H1 (cell line): ENCODE results near the gene SERINC5. TPM values are rescaled to one million over a fixed set of nuclear protein-coding genes. Genes with fewer than 3 reads are reported as not detected.

Experiments
- BACH1 ChIP-seq: IDR thresholded peaks from 2 replicates; pipeline ENCODE4 v1.6.1; 2012; ENCODE audit warnings: low read length, improper control_type of control experiment
- BCL11A ChIP-seq, 2 experiments: IDR thresholded peaks; one replicate each; pipeline ENCODE4 v1.6.1; 2011; ENCODE audit warnings: low read depth in 2 of 2, low read length in 2 of 2, mild to moderate bottlenecking in 2 of 2
- CBX8 ChIP-seq: fragments of 300-800, 300-1000 bp; sonication (generic); IDR thresholded peaks from 2 replicates; pipeline ENCODE4 v1.7.1; 2016; ENCODE audit warnings: low read depth, low read length, borderline replicate concordance
- EP300 ChIP-seq, 2 experiments: IDR thresholded peaks; 1 replicate in 1 of 2; 2 replicates in 1 of 2; pipeline ENCODE4 v1.6.1; 2011 to 2012; ENCODE audit warnings: low read depth in 2 of 2, low read length in 2 of 2, mild to moderate bottlenecking in 2 of 2, borderline replicate concordance in 1 of 2, inconsistent platforms in 1 of 2, moderate library complexity in 1 of 2
- NANOG ChIP-seq: IDR thresholded peaks from 2 replicates; pipeline ENCODE4 v1.6.1; 2011; ENCODE audit warnings: low read length, low read depth, mild to moderate bottlenecking, inconsistent platforms; ENCODE audit not compliant: insufficient read depth, poor library complexity, severe bottlenecking
- NRF1 ChIP-seq: IDR thresholded peaks from 2 replicates; pipeline ENCODE4 v1.6.1; 2011; ENCODE audit warnings: mild to moderate bottlenecking, low read depth, low read length, improper control_type of control experiment
- RAD21 ChIP-seq, 2 experiments: IDR thresholded peaks in 1 of 2; conservative IDR thresholded peaks in 1 of 2; 2 replicates each; pipeline ENCODE4 v1.6.1; 2011; ENCODE audit warnings: low read depth in 2 of 2, low read length in 2 of 2, improper control_type of control experiment in 1 of 2, inconsistent platforms in 1 of 2, mild to moderate bottlenecking in 1 of 2, moderate library complexity in 1 of 2
- SIN3A ChIP-seq, 2 experiments: IDR thresholded peaks in 1 of 2; conservative IDR thresholded peaks in 1 of 2; 2 replicates each; pipeline ENCODE4 v1.6.1; 2011 to 2012; ENCODE audit warnings: low read length in 2 of 2, improper control_type of control experiment in 1 of 2, low read depth in 1 of 2, mild to moderate bottlenecking in 1 of 2
- SIX5 ChIP-seq: IDR thresholded peaks from 2 replicates; pipeline ENCODE4 v1.6.1; 2011; ENCODE audit warnings: mild to moderate bottlenecking, low read depth, low read length
- SUZ12 ChIP-seq: fragments of 200-600 bp; sonication (generic); IDR thresholded peaks from 2 replicates; pipeline ENCODE4 v1.6.1; 2012; ENCODE audit warnings: mild to moderate bottlenecking, inconsistent platforms, low read length, moderate library complexity, mixed read lengths
- polyA plus RNA-seq, 7 experiments: library from polyadenylated mRNA; depleted of rRNA in 3 of 7; stranded (reverse) in 5 of 7; unstranded in 2 of 7; fragments of >200 nt in 5 of 7; fragments of 200-250 nt in 2 of 7; gene quantifications; 1 replicate in 5 of 7; 2 replicates in 1 of 7; 4 replicates in 1 of 7; pipeline versions ENCODE4 v1.2.1 to v1.2.3, GENCODE V29; 2011 to 2013; ENCODE audit warnings: missing spikeins in 2 of 7, mixed read lengths in 2 of 7
- total RNA-seq: library from RNA; stranded (reverse); fragmentation: NEBNext Ultra II Directional; extraction: Animal tissue kit (Norgen Biotek cat#: 25700); gene quantifications from 2 replicates; pipeline ENCODE4 v1.2.1, GENCODE V29; 2021
- TF ChIP-seq, protein P1 (sequence below): fragments of 300-600 bp; sonication (generic); IDR thresholded peaks from 2 replicates; pipeline ENCODE4 v1.7.1; 2012; ENCODE audit warnings: low read length, moderate library complexity, mild to moderate bottlenecking, inconsistent platforms; ENCODE audit not compliant: insufficient replicate concordance

SERINC5 gene
- total and polyA plus RNA-seq, 2 of the 8 experiments (the other 6 are each of a cell fraction or from before 2014, with no cell fraction given) = 32.2 to 149 TPM

DNA sequence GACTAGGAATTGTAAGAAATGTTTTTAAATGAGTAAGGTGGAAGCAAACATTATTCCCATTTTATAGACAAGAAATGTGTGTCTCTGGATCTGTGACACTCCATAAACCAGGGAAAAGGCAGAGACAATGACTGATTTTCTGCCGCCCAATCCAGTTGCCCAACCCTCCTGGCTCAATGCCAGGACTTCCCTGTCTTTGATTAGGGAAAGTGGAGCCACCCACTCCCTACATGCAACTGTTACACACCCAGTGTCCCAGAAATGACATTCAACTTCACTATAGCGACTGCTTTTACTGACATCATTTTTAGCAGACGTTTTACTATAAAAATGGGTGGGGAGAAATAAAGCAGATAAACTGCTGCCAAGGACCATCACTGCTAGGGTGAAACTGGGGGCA is 141.0 kb downstream of the SERINC5 start (continued):
- TF ChIP-seq, protein P1, sequence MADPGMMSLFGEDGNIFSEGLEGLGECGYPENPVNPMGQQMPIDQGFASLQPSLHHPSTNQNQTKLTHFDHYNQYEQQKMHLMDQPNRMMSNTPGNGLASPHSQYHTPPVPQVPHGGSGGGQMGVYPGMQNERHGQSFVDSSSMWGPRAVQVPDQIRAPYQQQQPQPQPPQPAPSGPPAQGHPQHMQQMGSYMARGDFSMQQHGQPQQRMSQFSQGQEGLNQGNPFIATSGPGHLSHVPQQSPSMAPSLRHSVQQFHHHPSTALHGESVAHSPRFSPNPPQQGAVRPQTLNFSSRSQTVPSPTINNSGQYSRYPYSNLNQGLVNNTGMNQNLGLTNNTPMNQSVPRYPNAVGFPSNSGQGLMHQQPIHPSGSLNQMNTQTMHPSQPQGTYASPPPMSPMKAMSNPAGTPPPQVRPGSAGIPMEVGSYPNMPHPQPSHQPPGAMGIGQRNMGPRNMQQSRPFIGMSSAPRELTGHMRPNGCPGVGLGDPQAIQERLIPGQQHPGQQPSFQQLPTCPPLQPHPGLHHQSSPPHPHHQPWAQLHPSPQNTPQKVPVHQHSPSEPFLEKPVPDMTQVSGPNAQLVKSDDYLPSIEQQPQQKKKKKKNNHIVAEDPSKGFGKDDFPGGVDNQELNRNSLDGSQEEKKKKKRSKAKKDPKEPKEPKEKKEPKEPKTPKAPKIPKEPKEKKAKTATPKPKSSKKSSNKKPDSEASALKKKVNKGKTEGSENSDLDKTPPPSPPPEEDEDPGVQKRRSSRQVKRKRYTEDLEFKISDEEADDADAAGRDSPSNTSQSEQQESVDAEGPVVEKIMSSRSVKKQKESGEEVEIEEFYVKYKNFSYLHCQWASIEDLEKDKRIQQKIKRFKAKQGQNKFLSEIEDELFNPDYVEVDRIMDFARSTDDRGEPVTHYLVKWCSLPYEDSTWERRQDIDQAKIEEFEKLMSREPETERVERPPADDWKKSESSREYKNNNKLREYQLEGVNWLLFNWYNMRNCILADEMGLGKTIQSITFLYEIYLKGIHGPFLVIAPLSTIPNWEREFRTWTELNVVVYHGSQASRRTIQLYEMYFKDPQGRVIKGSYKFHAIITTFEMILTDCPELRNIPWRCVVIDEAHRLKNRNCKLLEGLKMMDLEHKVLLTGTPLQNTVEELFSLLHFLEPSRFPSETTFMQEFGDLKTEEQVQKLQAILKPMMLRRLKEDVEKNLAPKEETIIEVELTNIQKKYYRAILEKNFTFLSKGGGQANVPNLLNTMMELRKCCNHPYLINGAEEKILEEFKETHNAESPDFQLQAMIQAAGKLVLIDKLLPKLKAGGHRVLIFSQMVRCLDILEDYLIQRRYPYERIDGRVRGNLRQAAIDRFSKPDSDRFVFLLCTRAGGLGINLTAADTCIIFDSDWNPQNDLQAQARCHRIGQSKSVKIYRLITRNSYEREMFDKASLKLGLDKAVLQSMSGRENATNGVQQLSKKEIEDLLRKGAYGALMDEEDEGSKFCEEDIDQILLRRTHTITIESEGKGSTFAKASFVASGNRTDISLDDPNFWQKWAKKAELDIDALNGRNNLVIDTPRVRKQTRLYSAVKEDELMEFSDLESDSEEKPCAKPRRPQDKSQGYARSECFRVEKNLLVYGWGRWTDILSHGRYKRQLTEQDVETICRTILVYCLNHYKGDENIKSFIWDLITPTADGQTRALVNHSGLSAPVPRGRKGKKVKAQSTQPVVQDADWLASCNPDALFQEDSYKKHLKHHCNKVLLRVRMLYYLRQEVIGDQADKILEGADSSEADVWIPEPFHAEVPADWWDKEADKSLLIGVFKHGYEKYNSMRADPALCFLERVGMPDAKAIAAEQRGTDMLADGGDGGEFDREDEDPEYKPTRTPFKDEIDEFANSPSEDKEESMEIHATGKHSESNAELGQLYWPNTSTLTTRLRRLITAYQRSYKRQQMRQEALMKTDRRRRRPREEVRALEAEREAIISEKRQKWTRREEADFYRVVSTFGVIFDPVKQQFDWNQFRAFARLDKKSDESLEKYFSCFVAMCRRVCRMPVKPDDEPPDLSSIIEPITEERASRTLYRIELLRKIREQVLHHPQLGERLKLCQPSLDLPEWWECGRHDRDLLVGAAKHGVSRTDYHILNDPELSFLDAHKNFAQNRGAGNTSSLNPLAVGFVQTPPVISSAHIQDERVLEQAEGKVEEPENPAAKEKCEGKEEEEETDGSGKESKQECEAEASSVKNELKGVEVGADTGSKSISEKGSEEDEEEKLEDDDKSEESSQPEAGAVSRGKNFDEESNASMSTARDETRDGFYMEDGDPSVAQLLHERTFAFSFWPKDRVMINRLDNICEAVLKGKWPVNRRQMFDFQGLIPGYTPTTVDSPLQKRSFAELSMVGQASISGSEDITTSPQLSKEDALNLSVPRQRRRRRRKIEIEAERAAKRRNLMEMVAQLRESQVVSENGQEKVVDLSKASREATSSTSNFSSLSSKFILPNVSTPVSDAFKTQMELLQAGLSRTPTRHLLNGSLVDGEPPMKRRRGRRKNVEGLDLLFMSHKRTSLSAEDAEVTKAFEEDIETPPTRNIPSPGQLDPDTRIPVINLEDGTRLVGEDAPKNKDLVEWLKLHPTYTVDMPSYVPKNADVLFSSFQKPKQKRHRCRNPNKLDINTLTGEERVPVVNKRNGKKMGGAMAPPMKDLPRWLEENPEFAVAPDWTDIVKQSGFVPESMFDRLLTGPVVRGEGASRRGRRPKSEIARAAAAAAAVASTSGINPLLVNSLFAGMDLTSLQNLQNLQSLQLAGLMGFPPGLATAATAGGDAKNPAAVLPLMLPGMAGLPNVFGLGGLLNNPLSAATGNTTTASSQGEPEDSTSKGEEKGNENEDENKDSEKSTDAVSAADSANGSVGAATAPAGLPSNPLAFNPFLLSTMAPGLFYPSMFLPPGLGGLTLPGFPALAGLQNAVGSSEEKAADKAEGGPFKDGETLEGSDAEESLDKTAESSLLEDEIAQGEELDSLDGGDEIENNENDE = no peak
- TF ChIP-seq SIN3A (conservative IDR thresholded peaks at IDR 0.05 in 1 of 2, IDR thresholded peaks at IDR 0.05 in 1 of 2; ENCODE audit: low read depth in 1 of 2, low read length in 2 of 2) (no peak), SIX5 (no peak), NRF1 (no peak), BACH1 (no peak), SUZ12 (no peak), BCL11A (IDR thresholded peaks at IDR 0.05; ENCODE audit: low read depth in 2 of 2, low read length in 2 of 2) (no peak), EP300 (IDR thresholded peaks at IDR 0.05; ENCODE audit: borderline replicate concordance in 1 of 2, low read depth in 2 of 2, low read length in 2 of 2) (no peak), RAD21 (IDR thresholded peaks at IDR 0.05 in 1 of 2, conservative IDR thresholded peaks at IDR 0.05 in 1 of 2; ENCODE audit: low read depth in 2 of 2, low read length in 2 of 2) (no peak), NANOG (no peak), CBX8 (no peak)
